IPS-18a (cell line): ENCODE data around the gene FUT7.

ENCODE experiments used
- H3K27ac ChIP-seq: one replicate; pipeline ENCODE4 v1.5.1; 2013; ENCODE audit warnings: low read length
- H3K27me3 ChIP-seq: one replicate; pipeline ENCODE4 v1.6.1; 2013; ENCODE audit warnings: mild to moderate bottlenecking, low read length; ENCODE audit not compliant: control insufficient read depth, insufficient read depth
- H3K36me3 ChIP-seq: one replicate; pipeline ENCODE4 v1.6.1; 2013; ENCODE audit warnings: low read depth, low read length; ENCODE audit not compliant: control insufficient read depth
- H3K4me1 ChIP-seq: one replicate; pipeline ENCODE4 v1.6.1; 2013; ENCODE audit warnings: low read depth, low read length; ENCODE audit not compliant: control insufficient read depth
- H3K4me3 ChIP-seq: one replicate; pipeline ENCODE4 v1.5.1; 2013; ENCODE audit warnings: low read length
- H3K9ac ChIP-seq: one replicate; pipeline ENCODE4 v1.6.1; 2013; ENCODE audit warnings: mild to moderate bottlenecking, low read length, moderate library complexity
- H3K9me3 ChIP-seq: one replicate; pipeline ENCODE4 v1.6.1; 2013; ENCODE audit warnings: low read depth, low read length; ENCODE audit not compliant: control insufficient read depth

FUT7 gene

DNA sequence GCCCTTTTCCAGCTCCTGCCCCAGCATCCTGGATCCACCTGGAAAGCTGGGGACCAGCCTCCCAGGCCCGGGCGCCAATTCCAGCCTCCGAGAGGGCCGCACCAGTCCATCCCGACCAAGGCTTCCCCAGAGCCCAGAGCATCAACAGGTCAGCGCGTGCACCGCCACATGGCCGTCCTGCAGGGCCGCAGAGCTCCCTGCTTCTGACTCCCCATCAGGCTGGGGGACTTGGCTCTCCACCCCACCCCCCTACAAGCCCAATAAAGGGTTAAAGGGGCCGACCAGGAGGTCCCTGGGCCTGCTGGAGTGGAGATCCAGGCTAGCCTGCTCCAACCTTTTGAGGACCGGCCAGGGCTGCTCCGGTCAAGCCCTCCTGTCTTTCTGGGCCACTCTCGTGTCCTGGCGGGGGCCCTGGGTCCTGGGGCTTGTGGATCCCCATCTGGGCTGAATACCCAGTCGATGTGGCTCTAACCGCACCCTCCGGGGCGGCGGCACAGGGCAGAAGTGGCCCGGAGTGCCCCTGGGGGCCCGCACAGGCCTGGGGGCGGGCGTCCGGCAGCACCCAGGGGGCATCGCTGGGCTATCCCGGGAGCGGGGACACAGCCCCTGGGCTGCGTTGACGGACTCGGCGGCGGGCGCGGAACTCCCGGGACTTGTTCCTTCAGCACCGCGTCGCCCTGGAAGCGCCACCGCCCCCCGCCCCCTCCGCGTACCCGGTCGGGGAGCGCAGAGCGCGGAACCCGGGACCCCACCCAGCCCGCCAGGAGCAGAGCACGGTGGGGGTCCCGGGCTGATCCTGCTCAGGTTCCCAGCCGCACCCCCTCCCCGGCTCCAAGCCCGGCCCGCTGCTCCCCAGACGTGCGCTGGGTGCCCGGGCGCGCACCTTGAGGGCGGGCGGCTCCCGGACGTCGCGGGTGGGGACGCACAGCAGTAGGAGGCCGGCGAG lies 21.4 kb upstream of the FUT7 start:
- Histone ChIP-seq H3K9me3 (no peaks in the 10 kb centered on the region), H3K27me3 (peaks cover 80% of the 10 kb centered on the region), H3K9ac (no peak overlapping the region), H3K27ac (no peak overlapping the region), H3K36me3 (no peaks in the 10 kb centered on the region), H3K4me3 (peak overlapping the region; percentile 27), H3K4me1 (no peaks in the 10 kb centered on the region)

- H3K9ac ChIP-seq = no peak overlapping the region
- H3K9me3 ChIP-seq = no peaks in the 10 kb centered on the region
- no peak overlapping the region for H3K4me3 ChIP-seq
- H3K4me1 ChIP-seq = no peaks in the 10 kb centered on the region
- H3K27ac ChIP-seq = no peak overlapping the region
- H3K36me3 ChIP-seq = no peaks in the 10 kb centered on the region
- H3K27me3 ChIP-seq = peaks cover 86% of the 10 kb centered on the region
Measured at GRCh38 chr9:137052293-137052692, 20.4 kb upstream of the FUT7 start.

DNA sequence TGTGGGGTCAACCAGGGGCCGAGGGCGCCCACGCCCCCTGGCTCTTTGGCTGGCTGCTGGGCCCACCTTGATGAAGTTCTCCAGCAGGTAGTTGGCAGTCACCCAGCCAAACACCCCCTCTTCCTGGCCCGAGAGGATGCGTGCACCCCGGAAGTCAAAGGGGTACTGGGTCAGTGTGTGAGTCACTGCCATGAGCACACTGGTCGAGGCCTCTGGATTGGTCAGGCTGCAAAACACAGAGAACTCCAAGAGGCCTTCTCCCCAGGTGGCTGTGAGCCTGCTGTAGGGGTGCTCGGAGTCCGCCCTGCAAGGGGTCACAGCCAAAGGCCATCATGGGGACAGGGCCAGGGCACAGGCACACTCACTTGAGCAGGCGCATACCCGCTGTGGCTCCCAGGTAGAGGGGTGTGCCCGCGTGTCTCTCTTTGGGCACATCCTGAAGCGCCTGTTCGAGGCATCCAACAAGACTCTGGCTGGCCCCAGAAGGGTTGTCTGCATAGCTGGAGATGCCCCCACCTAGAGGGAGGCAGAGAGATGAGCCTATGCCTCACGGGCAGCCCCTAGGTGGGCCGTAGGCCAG lies 19.3 kb upstream of the FUT7 start:
- peaks cover 93% of the 10 kb centered on the region for H3K27me3 ChIP-seq
- no peaks in the 10 kb centered on the region for H3K4me1 ChIP-seq
- no peak overlapping the region for H3K4me3 ChIP-seq
- no peak overlapping the region for H3K9ac ChIP-seq
- no peaks in the 10 kb centered on the region for H3K9me3 ChIP-seq
- no peaks in the 10 kb centered on the region for H3K36me3 ChIP-seq
- H3K27ac ChIP-seq = no peak overlapping the region

- no peaks in the 10 kb centered on the region for H3K36me3 ChIP-seq
- H3K9ac ChIP-seq = no peak overlapping the region
- H3K27ac ChIP-seq = no peak overlapping the region
- no peak overlapping the region for H3K4me3 ChIP-seq
- H3K4me1 ChIP-seq = no peaks in the 10 kb centered on the region
- H3K27me3 ChIP-seq = peaks cover 88% of the 10 kb centered on the region
- H3K9me3 ChIP-seq = no peaks in the 10 kb centered on the region
Measured at GRCh38 chr9:137050570-137050969, 18.7 kb upstream of the FUT7 start.

DNA sequence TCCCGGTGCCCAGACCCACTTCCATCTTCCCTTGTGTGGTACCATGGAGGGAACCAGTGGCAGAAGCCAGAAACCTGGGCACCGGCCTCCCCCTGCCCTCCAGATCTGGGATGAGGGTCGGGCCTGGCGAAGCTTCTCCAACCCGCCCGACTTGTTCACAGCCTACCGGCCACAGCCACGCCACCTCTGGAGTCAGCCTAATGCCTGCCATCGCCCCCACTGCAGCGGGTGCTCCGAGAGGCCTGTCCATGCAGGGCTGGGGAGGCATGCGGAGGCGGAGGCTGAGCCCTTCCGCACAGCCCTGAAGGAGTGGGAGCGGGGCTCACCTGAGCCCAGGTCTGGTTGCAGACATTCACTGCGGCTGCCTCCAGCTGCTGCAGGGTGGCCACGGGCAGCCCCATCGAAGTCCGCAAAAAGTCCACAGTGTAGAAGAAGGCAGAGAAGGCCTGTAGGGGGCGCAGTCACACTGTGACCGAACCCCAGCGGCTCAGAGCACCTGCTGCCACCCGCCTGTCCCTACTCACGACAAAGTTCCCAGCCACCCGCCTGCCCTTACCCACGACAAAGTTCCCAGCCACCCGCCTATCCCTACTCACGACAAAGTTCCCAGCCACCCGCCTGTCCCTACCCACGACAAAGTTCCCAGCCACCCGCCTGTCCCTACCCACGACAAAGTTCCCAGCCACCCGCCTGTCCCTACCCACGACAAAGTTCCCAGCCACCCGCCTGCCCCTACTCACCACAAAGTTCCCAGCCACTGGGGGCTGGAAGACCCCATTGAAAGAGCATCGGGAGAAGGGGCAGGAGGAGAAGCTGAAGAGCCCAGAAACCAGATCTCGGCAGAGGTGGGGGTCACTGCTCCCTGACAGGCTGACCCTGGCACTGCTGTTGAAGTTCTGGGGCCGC lies 17.9 kb upstream of the FUT7 start:
- Histone ChIP-seq H3K27me3 (peaks cover 88% of the 10 kb centered on the region), H3K4me1 (no peaks in the 10 kb centered on the region), H3K9ac (no peak overlapping the region), H3K4me3 (no peak overlapping the region), H3K9me3 (no peaks in the 10 kb centered on the region), H3K36me3 (no peaks in the 10 kb centered on the region), H3K27ac (no peak overlapping the region)

- Histone ChIP-seq H3K9me3 (no peaks in the 10 kb centered on the region), H3K4me1 (no peaks in the 10 kb centered on the region), H3K4me3 (no peak overlapping the region), H3K27ac (no peak overlapping the region), H3K9ac (no peak overlapping the region), H3K36me3 (no peaks in the 10 kb centered on the region), H3K27me3 (peaks cover 87% of the 10 kb centered on the region)
Measured at GRCh38 chr9:137048655-137049543, 17.0 kb upstream of the FUT7 start.

DNA sequence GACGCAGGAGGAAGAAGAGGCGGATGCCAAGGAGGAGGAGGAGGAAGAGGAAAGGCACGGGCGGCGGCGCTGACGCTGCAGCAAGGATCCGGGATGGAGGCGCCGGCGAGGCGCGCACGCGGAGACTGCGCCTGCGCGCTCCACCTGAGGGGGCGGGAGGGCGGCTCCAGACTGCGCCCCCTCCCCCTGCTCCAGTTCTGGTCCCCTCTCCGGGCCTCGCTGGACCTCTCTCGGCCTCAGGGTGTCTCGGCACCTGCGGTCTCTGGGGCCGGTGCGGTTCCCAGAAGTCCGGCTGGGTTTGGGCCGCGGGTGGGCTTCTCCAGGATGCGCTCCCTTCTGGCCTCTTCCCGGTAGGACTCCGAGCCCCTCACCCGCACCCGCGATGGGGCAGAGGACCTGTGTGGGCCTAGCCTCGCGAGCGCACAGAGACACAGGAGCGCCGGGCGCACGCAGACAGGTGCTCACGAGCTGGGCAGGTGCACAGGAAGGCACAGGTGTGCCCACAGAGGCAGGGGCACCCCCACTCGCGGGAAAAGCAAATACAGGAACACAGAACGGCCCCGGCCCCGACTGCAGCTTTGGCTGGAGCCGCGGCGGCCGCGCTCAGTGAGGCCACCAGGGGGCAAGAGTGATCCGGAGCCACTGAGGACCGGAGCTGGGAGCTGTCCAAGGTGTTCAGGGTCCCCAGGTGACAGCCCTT lies 14.3 kb upstream of the FUT7 start, which contains the start of gene NPDC1:
Gene NPDC1, minus strand, starts transcription at position 90 of the 700 bp plus-strand sequence. CDS start 188 bp downstream, outside the sequence.
- Histone ChIP-seq H3K9ac (no peak within 1 kb of the TSS), H3K9me3 (no peaks in the 10 kb centered on the region), H3K4me3 (peak within 1 kb of the TSS; percentile 71), H3K4me1 (no peaks in the 10 kb centered on the region), H3K36me3 (no peaks in the 10 kb centered on the region), H3K27ac (no peak within 1 kb of the TSS), H3K27me3 (peaks cover 60% of the 10 kb centered on the region)

GRCh38 chr9:137045294-137046087 lies 13.6 kb upstream of the FUT7 start:
- no peak overlapping the region for H3K27ac ChIP-seq

DNA sequence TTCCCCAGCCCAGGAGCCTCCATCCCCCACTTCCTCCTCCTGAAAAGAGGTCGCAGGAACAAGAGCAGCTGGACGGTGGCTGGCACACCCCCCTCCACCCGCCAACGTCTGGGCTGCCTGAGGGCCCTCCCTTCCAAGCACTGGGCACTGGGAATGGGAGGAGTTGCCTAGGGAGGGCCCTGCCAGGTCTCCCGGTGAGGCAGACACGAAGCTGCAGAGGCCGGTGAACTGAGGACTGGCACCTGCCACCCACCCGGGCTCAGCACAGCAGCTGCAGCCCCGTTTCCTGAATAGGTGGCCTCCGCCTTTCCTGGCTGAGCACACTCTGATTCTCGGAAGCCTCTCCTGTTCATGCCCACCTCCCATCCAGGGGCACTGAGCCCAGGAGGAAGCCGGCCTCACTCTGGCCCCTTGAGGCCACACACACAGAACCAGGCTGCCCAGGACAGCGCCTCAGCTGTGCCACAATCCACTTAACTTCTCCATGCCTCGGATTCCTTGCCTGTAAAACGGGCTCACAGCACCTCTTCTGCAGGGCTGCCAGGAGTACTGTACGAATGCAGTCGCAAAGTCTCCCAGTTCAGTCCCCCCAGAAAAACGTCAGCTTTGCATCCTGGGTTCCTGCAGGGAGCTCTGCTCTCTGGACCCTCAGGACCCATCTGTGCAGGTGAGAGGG lies 12.8 kb upstream of the FUT7 start:
- H3K36me3 ChIP-seq = peaks cover 3% of the 10 kb centered on the region
- H3K4me3 ChIP-seq = peak overlapping the region; percentile 55

More at GRCh38 chr9:137045294-137046087, 13.6 kb upstream of the FUT7 start:
- peaks cover 53% of the 10 kb centered on the region for H3K27me3 ChIP-seq
- no peaks in the 10 kb centered on the region for H3K36me3 ChIP-seq
- H3K4me1 ChIP-seq = no peaks in the 10 kb centered on the region
- no peaks in the 10 kb centered on the region for H3K9me3 ChIP-seq
- peak overlapping the region; percentile 71 for H3K4me3 ChIP-seq
- H3K9ac ChIP-seq = no peak overlapping the region

More for the DNA sequence above, 12.8 kb upstream of the FUT7 start:
- Histone ChIP-seq H3K27ac (no peak overlapping the region), H3K9ac (no peak overlapping the region), H3K27me3 (peaks cover 44% of the 10 kb centered on the region), H3K9me3 (no peaks in the 10 kb centered on the region), H3K4me1 (no peaks in the 10 kb centered on the region)
